ENCODE data around the gene TVP23C.
"Not testable (repeated sequence)": the region's sequence is repeated elsewhere in the genome, so short reads cannot be mapped to it uniquely, and the experiment has no call there.

TVP23C gene

DNA sequence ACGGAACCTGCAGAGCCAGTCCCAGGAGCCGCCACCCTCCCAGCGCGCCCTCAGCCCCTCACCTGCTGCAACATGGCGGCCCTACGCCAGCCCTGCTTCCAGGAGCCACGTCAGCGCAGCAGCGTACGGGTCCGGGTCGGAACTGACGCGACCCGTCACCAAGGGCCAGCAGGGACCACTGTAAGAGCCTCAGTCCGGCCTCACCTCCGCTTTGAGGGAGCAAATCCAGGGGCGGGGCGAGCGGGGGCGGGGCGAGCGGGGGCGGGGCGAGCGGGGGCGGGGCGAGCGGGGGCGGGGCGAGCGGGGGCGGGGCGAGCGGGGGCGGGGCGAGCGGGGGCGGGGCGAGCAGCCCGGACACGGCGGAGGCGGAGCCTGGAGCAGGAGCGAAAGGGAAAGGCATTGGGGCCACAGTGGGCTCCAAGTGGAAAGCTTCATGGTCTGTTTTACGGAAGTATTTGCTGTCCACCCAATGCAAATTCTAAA, at the start of gene TVP23C:
TVP23C (minus strand) TSS at position 109 of the 483 bp plus-strand sequence; CDS start at position 74, 35 bp downstream.
- DNase-seq (ENCODE audit: low read depth, low spot score); POLR2A ChIA-PET; CTCF ChIA-PET: not testable (repeated sequence)
- peak within 1 kb of the TSS; percentile 78 for H3K4me3 ChIP-seq (ENCODE audit: low read depth, low read length)

- POLR2A ChIA-PET; DNase-seq (ENCODE audit: low read depth, low spot score); H3K4me3 ChIP-seq (ENCODE audit: low read depth, low read length); CTCF ChIA-PET: not testable (repeated sequence)
Observed at GRCh38 chr17:15592960-15593359, 29.7 kb upstream of the TVP23C start.

DNA sequence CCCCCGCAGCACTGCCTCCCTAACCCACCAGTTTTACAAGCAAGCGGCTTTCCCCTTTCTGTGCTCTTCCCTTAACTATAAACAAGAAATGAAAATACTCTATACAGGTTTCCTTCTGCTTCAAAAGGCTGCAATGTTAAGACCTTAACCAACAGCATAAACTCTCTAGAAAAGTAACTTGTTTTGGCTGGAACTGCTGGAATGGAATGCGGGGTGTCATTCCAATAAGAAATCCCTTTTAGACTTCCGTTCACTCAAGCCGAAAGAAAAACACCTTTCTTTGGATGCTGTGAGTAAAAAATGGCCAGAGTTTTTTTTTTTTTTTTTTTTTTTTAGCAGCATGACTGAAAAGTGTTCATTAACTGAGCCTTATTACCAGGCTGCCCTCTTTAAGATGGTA, 28.7 kb upstream of the TVP23C start:
- DNase-seq (ENCODE audit: low read depth, low spot score); POLR2A ChIA-PET; H3K4me3 ChIP-seq (ENCODE audit: low read depth, low read length); CTCF ChIA-PET: not testable (repeated sequence)

GRCh38 chr17:15590844-15591243, 27.6 kb upstream of the TVP23C start:
- CTCF ChIA-PET; DNase-seq (ENCODE audit: low read depth, low spot score); POLR2A ChIA-PET; H3K4me3 ChIP-seq (ENCODE audit: low read depth, low read length): not testable (repeated sequence)

- POLR2A ChIA-PET; CTCF ChIA-PET; H3K4me3 ChIP-seq (ENCODE audit: low read depth, low read length); DNase-seq (ENCODE audit: low read depth, low spot score): not testable (repeated sequence)
Observed at GRCh38 chr17:15589544-15590536, 26.6 kb upstream of the TVP23C start.

- DNase-seq (ENCODE audit: low read depth, low spot score); H3K4me3 ChIP-seq (ENCODE audit: low read depth, low read length); CTCF ChIA-PET; POLR2A ChIA-PET: not testable (repeated sequence)
Observed at GRCh38 chr17:15588017-15588416, 24.7 kb upstream of the TVP23C start.

GRCh38 chr17:15583313-15583712, 20.0 kb upstream of the TVP23C start:
- POLR2A ChIA-PET; CTCF ChIA-PET; H3K4me3 ChIP-seq (ENCODE audit: low read depth, low read length); DNase-seq (ENCODE audit: low read depth, low spot score): not testable (repeated sequence)

DNA sequence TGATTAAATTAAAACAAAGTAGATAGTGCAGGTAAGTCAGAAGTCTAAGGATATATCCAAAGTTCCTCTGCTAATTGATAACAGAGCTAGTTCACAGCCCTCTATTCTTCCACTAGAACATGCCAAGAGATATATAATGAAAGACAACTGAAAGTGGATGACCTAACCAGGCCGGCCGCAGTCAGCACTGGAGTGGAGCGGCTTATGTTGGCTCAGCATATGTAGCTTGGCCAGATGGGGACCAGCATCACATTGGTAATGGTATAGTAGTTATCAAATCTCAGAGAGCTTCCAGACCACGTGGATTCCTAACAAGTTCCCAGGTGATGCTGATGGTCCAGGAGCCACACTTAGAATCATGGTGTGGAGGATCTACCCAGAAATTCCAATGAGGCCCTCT, 18.2 kb upstream of the TVP23C start:
- H3K4me3 ChIP-seq (ENCODE audit: low read depth, low read length); CTCF ChIA-PET; DNase-seq (ENCODE audit: low read depth, low spot score); POLR2A ChIA-PET: not testable (repeated sequence)

DNA sequence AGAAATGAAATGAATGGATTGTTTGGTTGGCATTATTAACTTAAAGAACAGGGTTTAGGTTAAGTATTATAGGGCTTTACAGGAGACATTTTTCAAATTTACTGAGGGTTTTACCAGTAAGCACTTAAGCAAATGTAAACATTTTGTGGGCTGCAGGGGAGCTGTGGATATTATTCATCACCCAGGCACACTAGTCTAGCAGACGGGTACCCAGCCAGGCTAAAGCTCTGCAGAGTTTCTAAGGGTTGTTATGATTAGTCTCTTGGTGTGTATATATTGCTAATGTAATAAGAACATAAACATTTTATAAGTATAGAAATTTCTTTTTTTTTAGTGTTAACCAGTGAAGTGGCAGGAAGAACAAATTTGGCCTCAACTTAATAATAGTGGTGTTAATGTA, 13.6 kb upstream of the TVP23C start:
- DNase-seq (ENCODE audit: low read depth, low spot score); CTCF ChIA-PET; H3K4me3 ChIP-seq (ENCODE audit: low read depth, low read length); POLR2A ChIA-PET: not testable (repeated sequence)

DNA sequence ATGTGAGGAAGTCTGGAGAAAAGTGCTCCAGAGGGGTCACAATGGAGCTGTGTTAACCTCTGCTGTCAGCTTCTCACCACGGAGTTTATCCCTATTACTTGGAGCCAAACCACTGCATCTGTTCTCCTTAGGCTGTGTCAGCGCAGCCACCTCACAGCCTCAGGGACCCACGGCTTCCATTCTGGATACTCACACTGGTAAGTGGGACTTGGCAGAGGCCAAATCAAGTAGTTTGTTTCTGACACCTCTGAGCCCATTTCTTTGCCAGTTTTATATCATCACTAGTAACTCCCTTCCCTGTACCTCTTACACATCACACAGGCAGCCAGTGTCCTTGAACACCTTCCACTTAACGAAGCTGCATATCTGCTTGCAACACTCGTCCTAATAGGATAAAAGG, 11.4 kb upstream of the TVP23C start:
- DNase-seq (ENCODE audit: low read depth, low spot score); CTCF ChIA-PET; H3K4me3 ChIP-seq (ENCODE audit: low read depth, low read length); POLR2A ChIA-PET: not testable (repeated sequence)

DNA sequence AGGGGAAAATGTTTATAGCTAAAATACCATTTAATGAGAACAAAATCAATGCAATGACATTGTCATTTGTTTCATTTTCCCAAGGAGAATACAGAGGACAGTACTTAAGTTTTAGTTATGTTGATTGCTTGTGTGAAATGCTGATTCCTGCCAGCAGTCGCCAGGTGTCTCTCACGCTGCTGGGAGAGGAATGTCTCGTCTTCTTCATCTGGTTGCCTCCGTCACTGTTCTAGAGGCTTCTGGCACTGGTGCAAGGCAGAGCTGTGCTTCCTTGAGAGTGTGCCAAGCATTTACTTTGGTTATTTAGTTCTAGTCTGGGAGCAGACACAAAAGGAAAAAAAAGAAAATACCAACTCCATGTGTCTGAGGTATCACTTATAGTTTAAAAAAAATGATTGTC, 10.6 kb upstream of the TVP23C start:
- DNase-seq (ENCODE audit: low read depth, low spot score); POLR2A ChIA-PET; CTCF ChIA-PET; H3K4me3 ChIP-seq (ENCODE audit: low read depth, low read length): not testable (repeated sequence)

- CTCF ChIA-PET; POLR2A ChIA-PET; DNase-seq (ENCODE audit: low read depth, low spot score): not testable (repeated sequence)
- peak overlapping the region; percentile 78 for H3K4me3 ChIP-seq (ENCODE audit: low read depth, low read length)
Observed at GRCh38 chr17:15562613-15563374, 489 bp downstream of the TVP23C start.

GRCh38 chr17:15561439-15561838, 1.8 kb downstream of the TVP23C start:
- POLR2A ChIA-PET; DNase-seq (ENCODE audit: low read depth, low spot score); H3K4me3 ChIP-seq (ENCODE audit: low read depth, low read length); CTCF ChIA-PET: not testable (repeated sequence)

- CTCF ChIA-PET; POLR2A ChIA-PET; H3K4me3 ChIP-seq (ENCODE audit: low read depth, low read length); DNase-seq (ENCODE audit: low read depth, low spot score): not testable (repeated sequence)
Observed at GRCh38 chr17:15558403-15559105, 4.7 kb downstream of the TVP23C start.

GRCh38 chr17:15557334-15557832, 5.9 kb downstream of the TVP23C start:
- H3K4me3 ChIP-seq (ENCODE audit: low read depth, low read length); POLR2A ChIA-PET; CTCF ChIA-PET; DNase-seq (ENCODE audit: low read depth, low spot score): not testable (repeated sequence)

GRCh38 chr17:15552932-15553331, 10.4 kb downstream of the TVP23C start:
- H3K4me3 ChIP-seq (ENCODE audit: low read depth, low read length); DNase-seq (ENCODE audit: low read depth, low spot score); POLR2A ChIA-PET; CTCF ChIA-PET: not testable (repeated sequence)

Data from AG04449 (cell line).